NT2/D1 (cell line): ENCODE data around the gene TRABD2B.

Experiments
- YY1 ChIP-seq: IDR thresholded peaks from 2 replicates; pipeline ENCODE4 v1.6.1; 2011; ENCODE audit not compliant: insufficient read length, insufficient read depth
- ZNF274 ChIP-seq: IDR thresholded peaks from 2 replicates; pipeline ENCODE4 v1.6.1; 2011; ENCODE audit warnings: mild to moderate bottlenecking, low read depth, low read length

GRCh38 chr1:47722101-47722500 is 275.1 kb downstream of the TRABD2B start:
- TF ChIP-seq ZNF274 = no peak
- TF ChIP-seq YY1 = no peak
